GM12874 (cell line): Measurements from ENCODE around the gene SLC7A8.

Experiments used
- TF ChIP-seq, protein P1 (sequence below): IDR thresholded peaks from 2 replicates; pipeline ENCODE4 v1.5.1; 2011; ENCODE audit warnings: low read depth, mild to moderate bottlenecking, control low read depth, low read length, moderate library complexity; ENCODE audit not compliant: insufficient read depth

Gene SLC7A8

GRCh38 chr14:23149745-23150144, 33.7 kb downstream of the SLC7A8 start:
- TF ChIP-seq, protein P1, sequence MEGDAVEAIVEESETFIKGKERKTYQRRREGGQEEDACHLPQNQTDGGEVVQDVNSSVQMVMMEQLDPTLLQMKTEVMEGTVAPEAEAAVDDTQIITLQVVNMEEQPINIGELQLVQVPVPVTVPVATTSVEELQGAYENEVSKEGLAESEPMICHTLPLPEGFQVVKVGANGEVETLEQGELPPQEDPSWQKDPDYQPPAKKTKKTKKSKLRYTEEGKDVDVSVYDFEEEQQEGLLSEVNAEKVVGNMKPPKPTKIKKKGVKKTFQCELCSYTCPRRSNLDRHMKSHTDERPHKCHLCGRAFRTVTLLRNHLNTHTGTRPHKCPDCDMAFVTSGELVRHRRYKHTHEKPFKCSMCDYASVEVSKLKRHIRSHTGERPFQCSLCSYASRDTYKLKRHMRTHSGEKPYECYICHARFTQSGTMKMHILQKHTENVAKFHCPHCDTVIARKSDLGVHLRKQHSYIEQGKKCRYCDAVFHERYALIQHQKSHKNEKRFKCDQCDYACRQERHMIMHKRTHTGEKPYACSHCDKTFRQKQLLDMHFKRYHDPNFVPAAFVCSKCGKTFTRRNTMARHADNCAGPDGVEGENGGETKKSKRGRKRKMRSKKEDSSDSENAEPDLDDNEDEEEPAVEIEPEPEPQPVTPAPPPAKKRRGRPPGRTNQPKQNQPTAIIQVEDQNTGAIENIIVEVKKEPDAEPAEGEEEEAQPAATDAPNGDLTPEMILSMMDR = no peak

DNA sequence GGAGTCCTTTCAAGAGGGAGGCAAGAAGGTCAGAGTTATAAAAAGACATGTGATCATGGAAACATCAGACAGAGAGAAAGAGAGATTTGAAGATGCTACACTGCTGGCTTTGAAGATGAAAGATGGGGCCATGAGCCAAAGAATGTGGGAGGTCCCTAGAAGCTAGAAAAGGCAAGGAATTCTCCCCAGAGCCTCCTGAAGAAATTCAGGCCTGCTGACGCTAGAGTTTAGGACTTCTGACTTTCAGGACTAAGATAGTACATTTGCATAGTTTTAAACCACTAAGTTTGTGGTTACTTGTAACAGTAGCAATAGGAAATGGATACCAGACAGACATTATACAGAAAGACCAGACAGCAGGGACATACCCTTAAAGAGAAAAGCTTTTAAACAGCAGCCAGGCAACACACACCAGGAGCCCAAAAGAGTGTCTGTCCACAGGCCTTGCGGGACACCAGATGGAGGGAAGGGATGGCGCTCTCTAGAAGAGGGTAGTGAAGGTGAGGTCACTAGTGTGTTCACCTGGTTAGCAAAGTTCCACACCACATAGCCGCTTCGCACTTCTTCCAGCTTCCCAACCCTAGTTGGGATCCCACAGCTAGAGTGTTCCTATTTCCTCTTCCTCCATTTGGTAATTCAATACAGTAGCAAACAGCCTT, 34.7 kb downstream of the SLC7A8 start:
- TF ChIP-seq, protein P1 = no peak

- TF ChIP-seq, protein P1 = no peak
Measured at GRCh38 chr14:23147676-23148075, 35.8 kb downstream of the SLC7A8 start.

DNA sequence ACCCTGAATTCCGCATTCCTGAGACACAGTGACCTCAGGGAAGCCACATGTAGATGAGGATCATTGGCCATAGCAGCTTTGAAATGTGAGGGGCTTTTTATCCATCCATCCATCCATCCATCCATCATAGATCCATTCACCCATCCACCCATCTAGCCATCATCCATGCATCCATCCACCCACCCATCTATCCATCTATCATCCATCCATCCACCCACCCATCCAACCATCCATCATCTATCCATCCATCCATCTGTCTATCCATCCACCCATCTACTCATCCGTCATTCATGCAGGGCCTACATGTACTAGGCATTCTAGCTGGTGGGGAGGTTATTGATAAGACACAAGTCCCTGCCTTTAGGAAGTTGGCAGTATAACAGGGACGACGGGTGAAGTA, 36.5 kb downstream of the SLC7A8 start:
- TF ChIP-seq, protein P1 = no peak

GRCh38 chr14:23146351-23146910, 37.0 kb downstream of the SLC7A8 start:
- TF ChIP-seq, protein P1 = no peak

DNA sequence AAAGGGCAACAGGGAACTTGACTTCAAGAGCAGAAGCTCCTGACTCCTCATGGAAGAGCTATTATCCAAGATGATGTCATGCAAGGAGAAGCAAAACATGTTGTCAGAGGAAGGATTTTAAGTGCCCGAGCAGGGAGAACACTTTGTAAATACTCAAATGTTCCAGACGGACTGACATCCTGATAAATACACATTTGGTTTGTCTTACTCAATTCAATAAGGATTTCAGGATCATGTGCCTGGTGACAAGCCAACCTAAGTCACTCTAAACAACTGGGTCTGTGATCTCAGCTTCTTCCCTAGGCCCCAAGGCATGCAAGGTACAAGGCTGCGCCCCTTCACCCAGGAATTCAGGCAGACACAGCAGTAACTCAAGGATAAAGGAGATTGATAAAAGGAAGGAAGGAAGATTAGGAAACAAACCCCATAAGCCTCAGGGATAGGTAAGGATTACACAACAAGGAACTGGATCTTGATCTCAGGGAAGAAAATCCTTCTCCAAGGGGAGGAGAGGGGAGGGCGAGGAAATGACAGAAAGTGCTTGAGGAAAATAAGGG, 37.6 kb downstream of the SLC7A8 start:
- TF ChIP-seq, protein P1 = no peak

DNA sequence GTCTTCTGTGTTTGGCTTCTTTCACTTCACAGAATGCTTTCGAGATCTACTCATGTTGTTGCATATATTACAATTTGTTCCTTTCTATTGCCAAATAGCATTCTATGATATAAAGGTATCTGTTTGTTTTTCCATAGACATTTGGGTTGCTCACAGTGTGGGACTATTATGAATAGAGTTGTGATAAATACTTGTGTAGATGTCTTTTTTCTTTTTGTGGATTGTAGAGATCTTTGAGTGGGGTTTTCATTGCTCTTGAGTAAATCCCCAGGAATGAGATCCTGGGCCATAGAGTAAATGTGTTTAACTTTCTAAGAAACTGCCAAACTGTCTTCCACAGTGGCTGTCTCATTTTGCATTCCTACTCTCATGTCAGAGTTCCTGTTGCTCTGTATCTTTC, 39.5 kb downstream of the SLC7A8 start:
- TF ChIP-seq, protein P1 = no peak
